ENCODE measurements around the gene CCDC85A. TPM values are rescaled to one million over a fixed set of nuclear protein-coding genes. Genes with fewer than 3 reads are reported as not detected.

The CCDC85A gene
- total RNA-seq, 4 donors from 2014 or later, result 0.42 to 2.1 (median 1.3) TPM

DNA sequence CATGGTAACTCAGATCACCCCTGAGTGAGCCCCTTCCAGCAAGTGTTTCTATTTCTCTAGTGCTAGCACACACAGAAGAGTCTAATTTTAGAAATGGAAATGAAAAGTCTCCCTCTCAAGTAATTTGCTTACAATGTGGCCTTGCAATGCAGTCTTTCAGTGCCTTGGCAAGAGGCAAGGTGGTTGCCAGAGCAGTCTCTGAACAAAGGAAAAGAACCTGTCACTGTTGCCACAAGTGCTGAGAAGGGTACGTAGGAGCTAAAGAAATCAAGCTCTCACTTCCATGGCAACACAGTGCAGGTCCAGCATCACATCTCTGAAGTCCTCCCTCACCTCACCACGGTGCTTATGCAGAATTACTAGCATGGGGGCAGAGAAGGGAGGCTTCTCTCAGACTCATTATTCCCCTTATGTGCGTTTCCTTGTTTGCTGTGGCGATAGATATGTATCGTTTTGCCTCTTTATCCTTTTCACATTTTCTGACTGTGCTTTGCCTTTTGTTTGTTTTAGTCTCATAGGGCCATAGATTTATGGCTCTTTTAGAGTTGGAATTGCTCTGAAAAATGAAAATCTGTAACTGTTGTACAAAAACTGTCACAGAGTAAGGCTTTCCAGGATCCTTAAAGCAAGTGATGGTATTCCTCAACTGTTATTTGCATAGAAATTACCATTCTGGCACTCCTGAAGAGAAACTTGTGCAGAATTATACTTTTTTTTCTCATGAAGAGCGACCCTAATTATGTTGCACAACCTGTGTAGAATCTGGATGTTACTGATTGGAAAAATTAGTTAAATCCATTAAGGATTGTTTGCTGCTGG lies 164.8 kb downstream of the CCDC85A start:
- intact Hi-C loops (cut with DNase I), result no loop called here
- no peak for DNase-seq
- 60 to 65% methylated on average over 6 of the region's 6 CpGs for WGBS, 2 donors
- no peaks in the 10 kb centered on the region for H3K27me3 ChIP-seq
- H3K9me3 ChIP-seq, result no peaks in the 10 kb centered on the region
- H3K36me3 ChIP-seq, result no peaks in the 10 kb centered on the region
- H3K27ac ChIP-seq, result no peak overlapping the region
- TF ChIP-seq, protein P1, sequence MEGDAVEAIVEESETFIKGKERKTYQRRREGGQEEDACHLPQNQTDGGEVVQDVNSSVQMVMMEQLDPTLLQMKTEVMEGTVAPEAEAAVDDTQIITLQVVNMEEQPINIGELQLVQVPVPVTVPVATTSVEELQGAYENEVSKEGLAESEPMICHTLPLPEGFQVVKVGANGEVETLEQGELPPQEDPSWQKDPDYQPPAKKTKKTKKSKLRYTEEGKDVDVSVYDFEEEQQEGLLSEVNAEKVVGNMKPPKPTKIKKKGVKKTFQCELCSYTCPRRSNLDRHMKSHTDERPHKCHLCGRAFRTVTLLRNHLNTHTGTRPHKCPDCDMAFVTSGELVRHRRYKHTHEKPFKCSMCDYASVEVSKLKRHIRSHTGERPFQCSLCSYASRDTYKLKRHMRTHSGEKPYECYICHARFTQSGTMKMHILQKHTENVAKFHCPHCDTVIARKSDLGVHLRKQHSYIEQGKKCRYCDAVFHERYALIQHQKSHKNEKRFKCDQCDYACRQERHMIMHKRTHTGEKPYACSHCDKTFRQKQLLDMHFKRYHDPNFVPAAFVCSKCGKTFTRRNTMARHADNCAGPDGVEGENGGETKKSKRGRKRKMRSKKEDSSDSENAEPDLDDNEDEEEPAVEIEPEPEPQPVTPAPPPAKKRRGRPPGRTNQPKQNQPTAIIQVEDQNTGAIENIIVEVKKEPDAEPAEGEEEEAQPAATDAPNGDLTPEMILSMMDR (IDR thresholded peaks at IDR 0.05), result no peak
- no peak for TF ChIP-seq POLR2A (IDR thresholded peaks at IDR 0.05)
- no peak overlapping the region for H3K4me3 ChIP-seq
- no peaks in the 10 kb centered on the region for H3K4me1 ChIP-seq

DNA sequence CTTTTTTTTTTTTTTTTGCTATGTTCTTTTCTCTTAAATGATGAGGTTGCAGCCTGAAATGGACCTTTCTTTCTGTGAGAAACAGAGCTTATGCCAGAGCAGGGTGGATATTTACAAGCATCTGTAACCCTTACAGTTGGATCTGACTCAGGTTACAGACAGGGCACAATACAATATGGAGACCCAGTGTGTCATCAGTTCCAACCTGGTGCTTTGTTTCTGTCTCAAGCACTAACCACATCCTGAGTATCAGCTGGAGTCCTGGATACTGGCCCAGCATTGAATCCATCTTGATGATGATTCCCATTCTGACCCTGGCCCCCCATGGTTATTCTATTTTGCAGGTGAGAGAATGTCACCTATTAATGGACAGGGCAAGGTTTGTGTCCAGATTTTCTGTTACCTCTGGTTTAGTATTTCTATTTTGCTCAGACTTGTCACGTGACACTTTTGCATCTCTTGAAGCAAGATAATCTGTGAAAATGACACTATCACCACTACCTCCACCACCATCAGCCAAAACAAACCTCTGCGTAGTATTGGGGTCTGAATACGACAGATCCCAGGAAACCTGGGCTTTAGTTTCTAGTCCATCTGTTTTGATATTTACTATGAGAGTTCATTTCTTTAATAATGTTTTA lies 174.0 kb downstream of the CCDC85A start:
- no peak overlapping the region for H3K4me3 ChIP-seq
- no peaks in the 10 kb centered on the region for H3K36me3 ChIP-seq
- no peak for TF ChIP-seq POLR2A (IDR thresholded peaks at IDR 0.05)
- TF ChIP-seq, protein P1 (IDR thresholded peaks at IDR 0.05), result no peak
- no peak for DNase-seq
- intact Hi-C loops (cut with DNase I), result no loop called here
- no peaks in the 10 kb centered on the region for H3K27me3 ChIP-seq
- no peaks in the 10 kb centered on the region for H3K9me3 ChIP-seq
- no peak overlapping the region for H3K27ac ChIP-seq
- 79 to 80% methylated on average over 3 of the region's 3 CpGs for WGBS, 2 donors
- no peaks in the 10 kb centered on the region for H3K4me1 ChIP-seq

DNA sequence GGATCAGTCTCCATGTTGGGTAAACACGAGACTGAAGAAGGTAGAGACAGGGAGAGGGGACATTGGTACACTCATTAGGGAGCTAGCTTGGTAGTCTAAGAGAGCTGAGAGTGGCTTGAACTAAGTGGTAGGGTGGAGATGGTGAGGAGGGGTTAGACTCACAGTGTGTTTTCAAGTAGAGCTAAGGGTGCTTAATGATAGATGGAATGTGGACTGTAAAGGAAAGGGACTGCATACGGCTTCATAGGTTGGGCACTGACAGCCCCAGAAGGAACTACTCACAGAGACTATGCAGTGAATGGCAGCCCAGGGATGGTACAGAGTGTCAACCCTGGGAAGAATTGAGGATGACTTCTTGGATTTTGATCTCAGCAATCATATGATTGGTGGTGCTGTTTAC lies 178.1 kb downstream of the CCDC85A start:
- no peak for DNase-seq
- Histone ChIP-seq H3K27ac (no peak overlapping the region), H3K36me3 (no peaks in the 10 kb centered on the region), H3K27me3 (no peaks in the 10 kb centered on the region), H3K9me3 (no peaks in the 10 kb centered on the region), H3K4me1 (no peaks in the 10 kb centered on the region), H3K4me3 (no peak overlapping the region)
- 71 to 73% methylated on average over 2 of the region's 2 CpGs for WGBS, 2 donors
- TF ChIP-seq, protein P1 (IDR thresholded peaks at IDR 0.05), result no peak
- no peak for TF ChIP-seq POLR2A (IDR thresholded peaks at IDR 0.05)
- intact Hi-C loops (cut with DNase I), result no loop called here

DNA sequence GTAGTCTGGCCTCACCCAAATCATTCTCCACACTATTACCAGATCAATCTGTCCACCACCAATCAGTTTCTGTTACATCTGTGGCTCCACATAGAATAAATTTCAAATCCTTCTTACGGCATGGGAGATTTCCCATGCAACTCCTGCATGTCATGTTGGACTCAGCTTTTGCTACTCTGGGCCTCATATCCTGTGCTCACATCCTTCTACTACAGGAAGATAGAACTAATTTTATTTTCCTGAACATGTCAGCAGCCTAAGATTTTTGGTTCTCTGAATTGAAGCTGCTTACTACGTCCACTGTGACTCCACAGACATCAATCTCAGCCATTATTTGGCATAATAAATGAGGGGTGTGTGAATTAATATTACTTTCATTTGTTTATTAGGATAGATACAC lies 181.1 kb downstream of the CCDC85A start:
- Histone ChIP-seq H3K36me3 (no peaks in the 10 kb centered on the region), H3K4me3 (no peak overlapping the region), H3K9me3 (no peaks in the 10 kb centered on the region), H3K27me3 (no peaks in the 10 kb centered on the region), H3K27ac (no peak overlapping the region), H3K4me1 (no peaks in the 10 kb centered on the region)
- intact Hi-C loops (cut with DNase I), result no loop called here
- TF ChIP-seq, protein P1 (IDR thresholded peaks at IDR 0.05), result no peak
- no peak for TF ChIP-seq POLR2A (IDR thresholded peaks at IDR 0.05)
- WGBS, 2 donors, result 67 to 71% methylated on average over 2 of the region's 2 CpGs
- DNase-seq, result no peak

DNA sequence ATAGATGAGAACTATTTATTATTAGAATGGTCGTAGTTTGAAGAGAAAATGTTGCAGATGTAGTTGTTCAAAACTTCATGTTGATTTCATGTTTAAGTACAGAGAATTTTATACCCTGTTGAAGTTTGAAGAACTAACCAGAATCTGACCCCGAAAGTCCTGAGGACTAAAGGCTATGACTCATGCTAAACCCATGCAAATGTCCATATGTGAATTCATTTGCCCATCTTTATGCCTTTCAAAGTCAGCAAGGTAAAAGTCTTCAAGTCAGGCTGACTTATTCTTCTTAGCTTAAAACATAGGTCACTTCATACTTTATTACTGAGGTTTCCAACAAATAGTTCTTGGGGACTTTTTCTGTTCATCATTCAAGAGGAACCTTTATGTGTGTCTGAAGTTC lies 185.5 kb downstream of the CCDC85A start:
- intact Hi-C loops (cut with DNase I), result no loop called here
- no peaks in the 10 kb centered on the region for H3K9me3 ChIP-seq
- no peaks in the 10 kb centered on the region for H3K36me3 ChIP-seq
- H3K27ac ChIP-seq, result no peak overlapping the region
- no peaks in the 10 kb centered on the region for H3K27me3 ChIP-seq
- no peak overlapping the region for H3K4me3 ChIP-seq
- DNase-seq, result no peak
- TF ChIP-seq, protein P1 (IDR thresholded peaks at IDR 0.05), result no peak
- TF ChIP-seq POLR2A (IDR thresholded peaks at IDR 0.05), result no peak
- WGBS, 2 donors, result 76% methylated on average over 2 of the region's 2 CpGs
- H3K4me1 ChIP-seq, result no peaks in the 10 kb centered on the region

Measured in esophagus squamous epithelium (tissue), 5 donors.